GM23248 (cell line): ENCODE measurements around the gene TXNDC15.

Experiments used
- EZH2 ChIP-seq: fragments of 200-600 bp; sonication (generic); IDR thresholded peaks from 2 replicates; pipeline ENCODE4 v1.6.1; 2018; ENCODE audit warnings: antibody characterized with exemption, mild to moderate bottlenecking; ENCODE audit not compliant: insufficient read depth, poor library complexity, severe bottlenecking
- EZH2phosphoT487 ChIP-seq: fragments of 200-600 bp; sonication (generic); IDR thresholded peaks from 2 replicates; pipeline ENCODE4 v1.6.1; 2018; ENCODE audit warnings: antibody characterized with exemption, moderate library complexity, mild to moderate bottlenecking, low read depth; ENCODE audit not compliant: insufficient read depth

DNA sequence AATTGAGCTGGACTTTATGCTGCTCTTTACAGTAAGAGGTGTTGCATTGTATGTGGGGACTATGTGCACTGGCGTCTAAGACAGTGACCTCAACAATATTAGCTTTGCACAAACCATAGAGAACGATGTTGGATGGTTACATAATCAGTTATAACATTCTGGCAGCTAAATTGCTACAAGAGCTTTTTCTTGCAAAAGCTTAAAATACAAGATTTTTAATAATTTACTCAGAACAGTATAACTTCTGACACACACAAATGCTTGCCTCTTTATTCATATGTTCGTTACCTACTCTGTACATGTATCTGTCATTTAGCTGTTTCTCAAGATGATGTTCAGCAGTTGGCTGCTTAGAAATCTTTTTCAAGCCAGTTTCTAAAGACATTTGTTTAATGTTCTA, 16.8 kb upstream of the TXNDC15 start:
- no peak for TF ChIP-seq EZH2phosphoT487
- TF ChIP-seq EZH2: no peak
